ENCODE measurements around the gene RCCD1. TPM values are rescaled to one million over a fixed set of nuclear protein-coding genes. Genes with fewer than 3 reads are reported as not detected.
"Not testable (repeated sequence)": the region's sequence is repeated elsewhere in the genome, so short reads cannot be mapped to it uniquely, and the experiment has no call there.

The RCCD1 gene, protein sequence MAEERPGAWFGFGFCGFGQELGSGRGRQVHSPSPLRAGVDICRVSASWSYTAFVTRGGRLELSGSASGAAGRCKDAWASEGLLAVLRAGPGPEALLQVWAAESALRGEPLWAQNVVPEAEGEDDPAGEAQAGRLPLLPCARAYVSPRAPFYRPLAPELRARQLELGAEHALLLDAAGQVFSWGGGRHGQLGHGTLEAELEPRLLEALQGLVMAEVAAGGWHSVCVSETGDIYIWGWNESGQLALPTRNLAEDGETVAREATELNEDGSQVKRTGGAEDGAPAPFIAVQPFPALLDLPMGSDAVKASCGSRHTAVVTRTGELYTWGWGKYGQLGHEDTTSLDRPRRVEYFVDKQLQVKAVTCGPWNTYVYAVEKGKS
- 8.8 TPM for total RNA-seq

DNA sequence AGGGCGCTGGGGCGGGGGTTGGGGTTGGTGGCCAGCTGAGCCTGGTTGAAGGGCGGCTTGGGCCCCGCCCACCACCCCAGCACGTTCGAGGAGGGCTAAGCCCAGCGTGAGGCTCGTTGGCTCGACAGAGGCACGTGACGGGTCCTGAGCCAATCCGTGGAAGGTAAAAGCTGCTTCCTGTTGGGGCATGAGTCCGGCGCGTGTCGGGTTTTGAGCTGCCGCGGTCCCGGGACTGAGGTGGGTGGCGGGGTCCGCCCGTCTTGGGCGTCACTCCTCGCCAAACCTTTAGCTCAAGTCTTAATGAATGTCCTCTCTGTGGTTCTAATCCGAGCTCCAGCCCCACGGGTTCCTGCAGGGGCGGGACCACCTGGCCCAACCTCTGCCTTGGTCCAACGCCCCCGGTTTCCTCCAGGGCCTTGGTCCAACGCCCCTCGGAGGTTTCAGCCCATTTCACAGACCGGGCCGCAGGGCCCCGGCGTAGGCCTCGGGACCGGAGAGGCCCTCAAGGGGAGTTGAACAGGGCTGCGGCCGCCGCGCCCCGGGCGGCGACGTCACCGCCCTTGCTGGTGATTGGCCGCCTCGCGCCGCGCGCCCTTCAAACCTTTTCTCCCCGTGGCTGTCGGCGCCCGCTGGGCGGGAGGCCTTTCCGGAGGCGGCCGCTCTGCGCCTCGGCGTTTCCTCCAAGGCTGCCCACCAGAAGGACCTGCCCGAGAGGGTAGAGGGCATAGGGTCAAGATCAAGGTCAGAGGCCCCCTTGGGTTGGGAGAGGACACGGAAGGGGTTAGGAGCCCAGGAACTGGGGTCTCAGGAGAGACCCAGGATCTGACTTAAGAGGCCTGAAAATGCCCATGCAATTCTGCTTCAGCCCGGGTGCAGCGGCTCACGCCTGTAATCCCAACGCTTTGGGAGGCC lies at the start of gene RCCD1:
Gene RCCD1, plus strand, starts transcription at position 173 of the 912 bp plus-strand sequence. CDS start 1,851 bp downstream, outside the sequence.
- peak; percentile 93 for ATAC-seq

DNA sequence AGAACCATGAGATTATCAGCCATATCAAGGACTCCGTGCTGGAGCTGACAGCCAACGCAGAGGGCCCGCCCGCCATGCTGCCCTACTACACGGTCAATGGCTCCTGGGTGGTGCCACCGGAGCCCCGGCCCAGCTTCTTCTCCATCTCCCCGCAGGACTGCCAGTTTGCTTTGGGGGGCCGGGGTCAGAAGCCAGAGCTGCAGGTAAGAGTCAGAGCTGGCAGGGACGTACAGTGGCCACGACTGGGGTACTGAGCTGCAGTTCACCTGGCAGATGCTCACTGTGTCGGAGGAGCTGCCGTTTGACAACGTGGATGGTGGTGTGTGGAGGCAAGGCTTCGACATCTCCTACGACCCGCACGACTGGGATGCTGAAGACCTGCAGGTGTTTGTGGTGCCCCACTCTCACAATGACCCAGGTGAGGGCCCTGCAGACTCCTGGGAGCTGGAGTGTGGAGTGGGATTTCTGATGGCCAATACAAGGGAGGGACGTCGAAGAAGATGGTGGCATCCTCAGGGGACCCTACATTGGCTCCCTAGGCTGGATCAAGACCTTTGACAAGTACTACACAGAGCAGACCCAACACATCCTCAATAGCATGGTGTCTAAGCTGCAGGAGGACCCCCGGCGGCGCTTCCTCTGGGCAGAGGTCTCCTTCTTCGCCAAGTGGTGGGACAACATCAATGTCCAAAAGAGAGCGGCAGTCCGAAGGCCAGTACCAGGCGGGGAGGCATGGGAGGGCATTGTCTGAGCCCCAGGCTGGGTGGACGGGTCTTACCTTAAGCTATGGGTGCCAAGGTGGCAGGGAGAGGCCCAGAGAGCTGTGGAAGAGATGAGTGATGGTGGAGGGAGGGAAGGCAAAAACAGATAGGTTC lies 49.1 kb upstream of the RCCD1 start:
- ATAC-seq, result no peak

DNA sequence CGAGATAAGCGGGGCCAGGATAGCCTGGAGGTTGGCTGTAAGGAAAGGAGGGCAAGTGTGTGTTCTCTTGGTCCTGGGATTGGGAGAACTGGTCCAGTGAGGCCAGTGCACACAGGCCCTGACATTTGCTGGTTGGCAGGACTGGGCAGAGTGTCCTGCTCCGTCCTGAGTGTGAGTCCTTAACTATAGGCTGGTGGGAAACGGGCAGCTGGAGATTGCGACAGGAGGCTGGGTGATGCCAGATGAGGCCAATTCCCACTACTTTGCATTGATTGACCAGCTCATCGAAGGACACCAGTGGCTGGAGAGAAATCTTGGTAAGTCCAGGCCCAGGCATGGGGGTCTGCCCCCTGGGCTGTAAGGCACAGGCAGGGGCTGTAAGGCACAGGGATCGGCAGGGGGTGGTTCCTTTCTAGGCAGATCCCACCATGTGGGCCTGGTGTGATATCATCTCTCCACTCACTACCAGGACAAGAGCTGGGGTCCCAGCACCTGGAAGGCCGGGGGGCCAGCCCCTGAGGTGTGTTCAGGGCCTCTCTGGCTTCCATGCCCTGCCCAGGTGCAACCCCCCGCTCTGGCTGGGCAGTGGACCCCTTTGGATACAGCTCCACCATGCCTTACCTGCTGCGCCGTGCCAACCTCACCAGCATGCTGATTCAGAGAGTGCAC lies 48.4 kb upstream of the RCCD1 start:
- no peak for ATAC-seq

DNA sequence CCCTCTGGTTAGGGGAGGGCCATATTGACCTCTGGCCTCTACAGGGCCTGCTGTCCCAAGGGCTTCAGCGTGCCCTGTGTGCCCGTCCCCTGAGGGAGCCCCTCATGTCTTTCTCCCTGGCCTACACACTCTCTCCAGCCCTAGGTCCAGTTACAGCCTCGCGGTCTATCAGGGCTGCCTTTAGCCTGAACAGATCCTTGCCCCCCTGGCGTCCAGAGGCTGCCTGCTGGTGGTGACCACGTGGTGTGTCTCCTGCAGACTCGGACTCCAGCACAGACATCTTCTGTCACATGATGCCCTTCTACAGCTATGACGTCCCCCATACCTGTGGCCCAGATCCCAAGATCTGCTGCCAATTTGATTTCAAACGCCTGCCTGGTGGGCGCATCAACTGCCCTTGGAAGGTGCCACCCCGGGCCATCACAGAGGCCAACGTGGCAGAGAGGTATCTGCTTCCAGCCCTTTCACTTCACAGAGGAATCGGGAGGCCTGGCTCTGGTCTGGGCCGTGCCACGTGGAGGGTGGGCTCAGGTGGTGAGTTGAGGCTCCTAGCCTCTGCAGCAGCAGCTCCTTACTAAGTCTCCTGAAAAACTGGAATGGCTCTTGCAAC lies 47.5 kb upstream of the RCCD1 start:
- ATAC-seq, result no peak

DNA sequence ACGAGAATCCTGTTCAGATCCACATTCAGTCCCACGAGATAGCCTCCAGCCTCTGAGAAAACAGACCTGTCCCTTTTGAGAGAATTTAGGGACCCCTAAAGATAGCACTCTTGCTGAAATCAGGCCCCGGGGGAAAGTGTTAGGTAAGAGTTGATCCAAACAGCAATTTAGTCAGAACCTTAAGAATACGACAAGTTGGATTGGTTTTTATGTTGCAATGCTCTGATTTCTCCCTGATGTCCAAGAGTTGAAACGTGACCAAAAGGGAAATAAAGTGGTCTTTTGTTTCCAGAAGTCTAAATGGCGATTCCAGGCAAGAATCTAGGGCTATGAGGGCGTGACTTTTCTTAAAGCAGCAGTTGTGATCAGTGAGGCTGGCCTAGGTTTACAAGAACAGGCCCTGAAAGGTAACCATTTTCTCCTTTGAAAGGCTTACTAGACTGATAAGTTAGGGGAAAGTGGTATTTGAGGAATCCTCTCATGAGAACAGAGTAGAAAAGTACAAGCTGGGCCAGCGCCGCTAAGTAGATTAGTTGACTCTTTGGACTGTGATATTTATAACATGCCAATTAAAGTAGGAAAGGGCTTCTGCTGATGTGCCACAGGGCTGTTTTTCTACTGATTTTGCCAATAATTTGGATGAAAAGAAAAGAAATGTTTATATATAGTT lies 46.7 kb upstream of the RCCD1 start:
- no peak for ATAC-seq

DNA sequence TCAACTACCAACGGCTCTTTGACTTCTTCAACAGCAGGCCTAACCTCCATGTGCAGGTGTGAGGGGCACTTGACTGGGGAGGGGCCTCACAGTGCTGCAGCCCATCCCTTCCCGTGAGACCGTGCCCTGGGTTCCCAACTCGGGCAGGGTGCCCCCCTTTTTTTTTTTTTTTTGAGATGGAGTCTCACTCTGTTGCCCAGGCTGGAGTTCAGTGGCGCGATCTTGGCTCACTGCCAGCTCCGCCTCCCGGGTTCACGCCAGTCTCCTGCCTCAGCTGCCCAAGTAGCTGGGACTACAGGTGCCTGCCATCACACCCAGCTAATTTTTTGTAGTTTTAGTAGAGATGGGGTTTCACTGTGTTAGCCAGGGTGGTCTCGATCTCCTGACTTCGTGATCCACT lies 45.2 kb upstream of the RCCD1 start:
- not testable (repeated sequence) for ATAC-seq

DNA sequence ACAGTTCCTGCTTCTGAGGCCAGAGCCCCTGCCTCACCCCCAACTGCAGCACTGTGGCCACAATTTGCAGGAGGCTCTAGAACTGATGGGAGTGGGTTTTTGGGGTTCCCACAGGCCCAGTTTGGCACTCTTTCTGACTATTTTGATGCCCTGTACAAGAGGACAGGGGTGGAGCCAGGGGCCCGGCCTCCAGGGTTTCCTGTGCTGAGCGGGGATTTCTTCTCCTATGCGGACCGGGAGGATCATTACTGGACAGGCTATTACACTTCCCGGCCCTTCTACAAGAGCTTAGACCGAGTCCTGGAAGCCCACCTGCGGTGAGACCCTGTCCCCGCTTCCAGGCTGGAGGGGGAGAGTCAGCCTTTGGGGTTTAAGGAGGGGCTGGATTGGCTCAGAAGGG lies 44.7 kb upstream of the RCCD1 start:
- no peak for ATAC-seq

DNA sequence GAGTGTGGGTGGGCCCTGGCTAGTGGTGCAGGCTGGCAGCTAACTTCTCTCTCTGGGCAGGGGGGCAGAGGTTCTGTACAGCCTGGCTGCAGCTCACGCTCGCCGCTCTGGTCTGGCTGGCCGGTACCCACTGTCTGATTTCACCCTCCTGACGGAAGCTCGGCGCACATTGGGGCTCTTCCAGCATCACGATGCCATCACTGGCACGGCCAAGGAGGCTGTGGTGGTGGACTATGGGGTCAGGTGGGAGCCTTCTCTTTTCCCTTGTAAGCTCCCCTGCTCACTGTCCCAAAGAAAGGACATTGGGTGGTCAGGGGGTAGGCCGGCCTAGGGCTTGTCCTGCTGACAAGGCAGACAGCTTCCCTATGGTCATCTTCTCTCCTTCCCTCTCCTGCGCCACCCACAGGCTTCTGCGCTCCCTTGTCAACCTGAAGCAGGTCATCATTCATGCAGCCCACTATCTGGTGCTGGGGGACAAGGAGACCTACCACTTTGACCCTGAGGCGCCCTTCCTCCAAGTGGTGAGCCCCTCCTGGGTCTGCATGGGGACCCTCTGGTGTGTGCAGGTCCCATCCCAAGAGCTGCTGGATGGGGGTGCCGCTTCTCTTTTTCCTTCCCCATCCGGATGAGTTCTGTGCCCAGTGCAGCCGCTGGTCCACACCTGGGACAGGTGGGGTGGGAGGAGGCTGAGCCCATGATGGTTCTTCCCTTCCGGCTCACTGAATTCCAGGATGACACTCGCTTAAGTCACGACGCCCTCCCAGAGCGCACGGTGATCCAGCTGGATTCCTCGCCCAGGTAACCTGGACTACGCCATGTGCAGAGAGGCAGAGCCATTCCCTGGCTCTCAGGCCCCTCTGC lies 44.0 kb upstream of the RCCD1 start:
- no peak for ATAC-seq

DNA sequence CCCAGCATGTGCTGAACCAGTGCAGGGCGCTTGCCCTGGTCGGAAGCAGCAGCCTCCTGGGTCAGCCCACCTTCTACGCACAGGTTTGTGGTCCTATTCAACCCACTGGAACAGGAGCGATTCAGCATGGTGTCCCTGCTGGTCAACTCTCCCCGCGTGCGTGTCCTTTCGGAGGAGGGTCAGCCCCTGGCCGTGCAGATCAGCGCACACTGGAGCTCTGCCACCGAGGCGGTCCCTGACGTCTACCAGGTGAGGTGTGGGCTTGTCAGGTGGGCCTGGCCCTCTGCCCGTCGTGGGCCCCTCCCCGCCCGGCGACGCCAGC lies 43.4 kb upstream of the RCCD1 start:
- ATAC-seq, result no peak

DNA sequence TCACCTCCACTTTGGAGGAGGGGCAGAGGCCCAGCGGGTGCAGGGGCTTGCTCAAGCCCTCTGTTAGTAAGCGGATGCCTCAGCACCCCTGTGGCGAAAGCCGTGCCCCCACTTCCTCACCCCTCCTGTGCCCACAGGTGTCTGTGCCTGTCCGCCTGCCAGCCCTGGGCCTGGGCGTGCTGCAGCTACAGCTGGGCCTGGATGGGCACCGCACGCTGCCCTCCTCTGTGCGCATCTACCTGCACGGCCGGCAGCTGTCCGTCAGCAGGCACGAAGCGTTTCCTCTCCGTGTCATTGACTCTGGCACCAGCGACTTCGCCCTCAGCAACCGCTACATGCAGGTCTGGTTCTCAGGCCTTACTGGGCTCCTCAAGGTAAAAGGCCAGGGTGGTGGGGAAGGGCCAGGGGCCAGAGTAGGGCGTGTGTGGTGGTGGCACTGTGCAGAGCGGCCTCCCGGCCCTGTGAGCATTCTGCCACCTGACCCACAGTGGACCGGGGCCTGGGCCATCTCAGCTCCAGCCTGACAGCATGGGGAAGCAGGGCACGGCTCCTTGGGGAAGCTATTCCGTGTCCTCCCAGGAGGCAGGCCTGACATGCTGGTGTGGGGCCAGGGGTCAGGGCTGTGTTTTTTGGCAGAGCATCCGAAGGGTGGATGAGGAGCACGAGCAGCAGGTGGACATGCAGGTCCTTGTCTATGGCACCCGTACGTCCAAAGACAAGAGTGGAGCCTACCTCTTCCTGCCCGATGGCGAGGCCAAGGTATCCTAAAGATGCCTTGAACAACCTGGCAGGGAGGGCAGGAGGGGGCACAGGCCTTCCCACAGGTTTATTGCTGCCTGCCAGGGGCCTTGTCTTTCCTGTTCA lies 42.5 kb upstream of the RCCD1 start:
- no peak for ATAC-seq

DNA sequence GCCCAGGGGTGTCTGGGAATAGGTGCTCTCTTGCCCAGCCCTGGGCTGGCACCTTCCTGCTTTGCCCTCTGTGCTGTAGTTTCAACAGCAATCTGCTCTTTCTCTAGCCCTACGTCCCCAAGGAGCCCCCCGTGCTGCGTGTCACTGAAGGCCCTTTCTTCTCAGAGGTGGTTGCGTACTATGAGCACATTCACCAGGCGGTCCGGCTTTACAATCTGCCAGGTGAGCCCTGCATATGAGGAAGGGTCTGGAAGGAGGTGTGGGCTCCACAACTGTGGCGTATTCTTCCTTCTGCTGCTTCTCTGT lies 42.0 kb upstream of the RCCD1 start:
- no peak for ATAC-seq

DNA sequence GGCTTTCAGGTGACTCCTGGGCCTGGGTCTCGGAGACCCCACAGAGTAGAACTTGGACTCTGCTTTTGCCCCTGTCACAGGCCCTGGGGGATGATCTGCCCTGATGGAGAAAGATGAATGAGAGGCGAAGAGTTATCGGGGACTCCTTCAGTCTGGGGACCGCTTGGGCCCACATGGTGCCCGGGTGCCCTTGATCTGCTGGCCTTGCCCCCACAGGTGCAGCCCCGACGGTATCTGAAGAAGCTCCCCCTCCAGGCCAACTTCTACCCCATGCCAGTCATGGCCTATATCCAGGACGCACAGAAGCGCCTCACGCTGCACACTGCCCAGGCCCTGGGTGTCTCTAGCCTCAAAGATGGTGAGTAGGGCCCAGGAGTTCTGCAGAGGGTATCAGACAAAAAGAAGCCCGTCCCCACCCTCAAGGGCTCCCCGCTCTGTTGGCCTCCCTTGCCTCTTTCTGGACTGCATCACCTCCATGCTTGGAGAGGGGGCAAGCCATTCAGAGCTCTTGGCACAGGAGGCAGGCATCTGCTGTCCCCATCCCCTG lies 41.2 kb upstream of the RCCD1 start:
- no peak for ATAC-seq

DNA sequence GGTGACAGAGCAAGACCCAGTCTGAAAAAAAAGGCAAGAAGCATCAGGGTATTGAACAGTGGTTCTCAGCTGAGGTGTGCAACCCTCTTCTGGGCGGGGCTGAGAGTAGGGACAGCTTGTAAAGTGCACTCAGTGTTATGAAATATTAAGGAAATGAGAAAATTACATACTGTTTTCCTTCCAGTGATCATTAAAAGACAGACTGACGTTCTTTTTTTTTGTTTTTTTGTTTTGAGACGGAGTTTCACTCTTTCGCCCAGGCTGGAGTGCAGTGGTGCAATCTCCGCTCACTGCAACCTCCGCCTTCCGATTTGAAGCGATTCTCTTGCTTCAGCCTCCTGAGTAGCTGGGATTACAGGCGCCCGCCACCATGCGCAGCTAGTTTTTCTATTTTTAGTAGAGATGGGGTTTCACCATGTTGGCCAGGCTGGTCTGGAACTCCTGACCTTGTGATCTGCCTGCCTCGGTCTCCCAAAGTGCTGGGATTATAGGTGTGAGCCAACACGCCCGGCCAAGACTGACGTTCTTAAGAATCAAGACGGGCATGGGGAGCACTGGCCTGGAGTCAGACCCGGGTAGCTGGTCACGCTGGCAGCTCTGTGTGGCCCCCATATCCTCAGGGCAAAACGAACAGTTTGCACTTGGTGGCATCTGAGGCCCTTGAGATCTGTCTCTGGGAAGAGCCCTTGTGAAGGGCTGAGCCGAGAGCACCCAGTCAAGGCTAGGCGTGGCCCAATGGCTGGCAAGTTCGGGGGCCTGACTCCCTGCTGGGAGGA lies 40.2 kb upstream of the RCCD1 start:
- ATAC-seq, result no peak

DNA sequence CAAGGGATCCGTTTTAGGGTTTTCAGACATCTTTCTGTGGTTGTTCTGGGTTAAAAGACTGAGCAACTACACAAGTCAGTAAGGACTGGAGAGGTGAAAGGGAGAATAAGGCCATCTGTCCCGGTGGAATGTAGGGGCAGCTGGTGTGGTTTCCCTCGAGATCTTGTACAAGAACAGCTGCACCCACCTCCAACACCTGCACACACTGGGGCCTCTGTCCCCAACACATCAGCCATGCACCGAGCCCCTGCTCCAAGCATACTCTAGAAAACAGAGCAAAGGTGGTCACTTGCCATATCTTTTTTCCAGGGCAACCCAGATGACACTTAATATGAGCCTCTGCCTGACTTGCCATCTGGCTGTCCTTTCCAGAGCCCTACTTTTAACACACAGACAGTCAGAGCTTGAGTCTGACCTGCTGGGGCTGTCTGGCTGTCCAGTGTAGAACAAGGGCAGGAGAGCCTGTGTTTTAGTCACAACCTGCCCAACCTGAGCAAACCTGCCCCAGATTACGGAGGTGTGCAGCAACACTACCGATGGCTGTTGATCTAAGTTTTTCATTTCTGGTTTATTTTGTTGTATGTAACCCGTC lies 39.4 kb upstream of the RCCD1 start:
- ATAC-seq, result peak; percentile 65

DNA sequence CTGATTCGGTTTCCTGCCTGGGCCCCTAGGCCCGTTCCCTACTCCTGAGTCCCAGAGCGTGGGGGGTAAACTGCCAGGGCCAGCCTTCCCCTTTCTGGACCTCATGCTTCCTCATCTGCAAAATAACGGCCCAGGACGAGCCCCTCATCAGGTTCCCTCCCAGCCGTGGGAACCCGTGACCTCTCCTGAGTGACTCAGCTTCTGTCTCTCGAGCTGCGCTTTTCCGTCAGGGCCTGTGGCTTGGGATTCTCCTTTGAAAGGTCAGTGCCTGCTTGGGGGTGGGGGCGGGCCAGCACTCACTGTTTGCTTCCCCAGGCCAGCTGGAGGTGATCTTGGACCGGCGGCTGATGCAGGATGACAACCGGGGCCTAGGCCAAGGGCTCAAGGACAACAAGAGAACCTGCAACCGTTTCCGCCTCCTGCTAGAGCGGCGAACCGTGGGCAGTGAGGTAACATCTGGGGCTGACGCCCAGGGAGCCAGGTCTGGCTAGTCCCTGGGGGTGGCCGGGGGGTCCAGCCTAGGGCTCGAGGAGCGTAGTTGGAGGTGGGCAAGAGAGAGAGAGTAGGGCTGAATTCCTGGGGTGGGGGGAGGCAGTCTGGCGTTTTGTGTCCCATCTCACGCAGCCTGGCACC lies 38.8 kb upstream of the RCCD1 start:
- peak; percentile 24 for ATAC-seq

DNA sequence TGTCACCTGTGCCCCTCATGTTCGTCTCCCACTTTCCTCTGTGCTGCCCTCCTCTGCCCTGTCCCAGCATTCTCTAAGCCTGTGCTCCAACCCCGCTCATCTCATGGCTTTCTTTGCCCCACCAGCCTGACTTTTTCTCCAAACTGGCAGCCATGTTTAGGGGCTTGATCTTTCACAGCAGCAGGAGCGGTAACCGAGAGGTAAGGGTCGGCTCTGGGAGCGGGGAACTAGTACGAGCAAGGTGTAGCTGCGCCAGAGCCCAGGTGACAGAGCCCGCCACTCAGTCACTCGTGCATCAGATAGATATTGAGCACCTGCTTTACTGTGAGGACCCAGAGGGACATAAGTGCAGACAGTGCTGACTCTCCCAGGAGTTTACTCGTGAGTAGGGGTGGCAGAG lies 38.2 kb upstream of the RCCD1 start:
- no peak for ATAC-seq

DNA sequence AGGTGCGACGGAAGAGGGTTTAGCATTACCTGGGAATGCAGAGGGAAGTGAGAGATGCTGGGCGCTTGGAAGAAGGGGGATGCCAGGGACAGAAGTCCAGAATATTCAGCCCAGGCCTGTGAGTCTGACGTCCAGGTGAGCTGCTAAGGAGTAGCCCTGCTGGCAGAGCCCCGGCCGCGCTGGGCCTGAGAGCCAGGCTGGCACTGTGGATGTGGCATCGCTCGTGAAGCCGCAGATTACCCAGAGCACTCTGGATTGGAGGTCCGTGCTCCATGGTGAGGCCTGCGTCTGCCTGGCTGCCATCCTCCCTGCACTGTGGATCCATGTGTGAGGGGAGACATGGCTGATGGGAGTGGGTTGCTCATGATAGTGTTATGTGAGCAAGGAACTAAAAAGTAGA lies 37.1 kb upstream of the RCCD1 start:
- no peak for ATAC-seq

All from esophagus mucosa (tissue), 1 donor.